K562 (cell line): Measurements from ENCODE around the gene TMEM248. TPM values are rescaled to one million over a fixed set of nuclear protein-coding genes. Genes with fewer than 3 reads are reported as not detected.
"Not testable (repeated sequence)": the region's sequence is repeated elsewhere in the genome, so short reads cannot be mapped to it uniquely, and the experiment has no call there.

ENCODE experiments used
- CREB3L1 ChIP-seq: fragments of 450-650 bp; IDR thresholded peaks from 2 replicates; pipeline ENCODE4 v1.6.1; 2014; ENCODE audit warnings: low read depth, mild to moderate bottlenecking, moderate library complexity, borderline replicate concordance
- HMGXB4 ChIP-seq: sonication (generic); formaldehyde crosslinking; IDR thresholded peaks from 2 replicates; pipeline ENCODE4 v1.8.1; 2023; ENCODE audit warnings: mild to moderate bottlenecking, missing genetic modification reagents
- MIER1 ChIP-seq: fragments of 450-650 bp; IDR thresholded peaks from 2 replicates; pipeline ENCODE4 v1.6.1; 2016; ENCODE audit warnings: antibody characterized with exemption, mild to moderate bottlenecking, low read depth
- MLLT1 ChIP-seq, 2 experiments: fragments of 450-650 bp; IDR thresholded peaks; 2 replicates each; pipeline ENCODE4 v1.6.1; 2016
- TAF9B ChIP-seq: fragments of 450-650 bp; IDR thresholded peaks from 2 replicates; pipeline ENCODE4 v1.6.1; 2018; ENCODE audit warnings: mild to moderate bottlenecking; ENCODE audit not compliant: partially characterized antibody
- UBTF ChIP-seq, 2 experiments: IDR thresholded peaks; 2 replicates each; pipeline ENCODE4 v1.6.1; 2012; ENCODE audit warnings: improper control_type of control experiment in 2 of 2, low read depth in 2 of 2, low read length in 2 of 2, borderline replicate concordance in 1 of 2
- ZBTB40 ChIP-seq, 2 experiments: fragments of 450-650 bp in 1 of 2; sonication (generic) in 1 of 2; formaldehyde crosslinking in 1 of 2; IDR thresholded peaks; 2 replicates each; pipeline versions ENCODE4 v1.7.1 to v1.9.0; 2016 to 2022; ENCODE audit warnings: inconsistent platforms in 1 of 2, mild to moderate bottlenecking in 1 of 2, missing genetic modification reagents in 1 of 2
- ZNF24 ChIP-seq: fragments of 450-650 bp; IDR thresholded peaks from 2 replicates; pipeline ENCODE4 v1.6.1; 2016
- polyA plus RNA-seq, 8 experiments: library from polyadenylated mRNA; depleted of rRNA in 4 of 8; stranded (reverse) in 5 of 8; unstranded in 3 of 8; fragments of >200 nt; fragmentation: Nextera tagmentation in 2 of 8; fragmentation: Illumina TruSeq in 1 of 8; extraction: Ambion mirVana in 2 of 8; extraction: Trizol in 1 of 8; gene quantifications; 2 replicates each; pipeline versions ENCODE4 v1.2.1 to v1.2.3, GENCODE V29; 2011 to 2014; ENCODE audit warnings: inconsistent platforms in 1 of 8, missing spikeins in 1 of 8
- total RNA-seq, 7 experiments: library from RNA; depleted of rRNA in 6 of 7; stranded (reverse); fragments of >200 nt in 6 of 7; fragmentation: Illumina TruSeq in 2 of 7; extraction: Trizol in 2 of 7; gene quantifications; 2 replicates each; pipeline versions ENCODE4 v1.2.1 to v1.2.3, GENCODE V29; 2011 to 2021; ENCODE audit warnings: low replicate concordance in 1 of 7

Gene TMEM248
- total and polyA plus RNA-seq, 9 of the 15 experiments (the other 6 are each of a cell fraction or from before 2014, with no cell fraction given): 6.3 to 132 (median 64.4) TPM

- TF ChIP-seq ZBTB40 (IDR thresholded peaks at IDR 0.05) (peak; percentile 67; the same call in 1 of the 2 replicates), HMGXB4 (peak; percentile 85; the same call in 1 of the 2 replicates), UBTF (IDR thresholded peaks at IDR 0.05; ENCODE audit: borderline replicate concordance in 1 of 2, low read depth in 2 of 2, low read length in 2 of 2) (peak; percentile 68 to 79; a peak in 1 of 4 replicates), TAF9B (peak; percentile 78), CREB3L1 (peak; percentile 71; the same call in 1 of the 2 replicates), MIER1 (peak; percentile 22; the same call in 1 of the 2 replicates), ZNF24 (peak; percentile 28; the same call in 1 of the 2 replicates), MLLT1 (IDR thresholded peaks at IDR 0.05) (peak in 1 of 2 experiments; percentile 49; a peak in 2 of 4 replicates)
- TF ChIP-seq ZBTB40 (CRISPR knock-in tag; IDR thresholded peaks at IDR 0.05): not testable (repeated sequence)
Measured at GRCh38 chr7:66995050-66995776, 74.2 kb downstream of the TMEM248 start, which contains the start of gene SBDS (continued).
